ENCODE data around the gene GCSAML.

- no peak for TF ChIP-seq BHLHE40 (IDR thresholded peaks at IDR 0.05; ENCODE audit: borderline replicate concordance)
- no peak for TF ChIP-seq CTBP1 (IDR thresholded peaks at IDR 0.05; ENCODE audit: borderline replicate concordance)
- TF ChIP-seq TARDBP (IDR thresholded peaks at IDR 0.05): no peak
- no peak for TF ChIP-seq ZNF384 (IDR thresholded peaks at IDR 0.05)
- TF ChIP-seq FOXK2 (IDR thresholded peaks at IDR 0.05): no peak
- no peak for TF ChIP-seq FOXM1 (IDR thresholded peaks at IDR 0.05; ENCODE audit: borderline replicate concordance)
- no peak for TF ChIP-seq NFRKB (IDR thresholded peaks at IDR 0.05)
- no peak for TF ChIP-seq L3MBTL2 (conservative IDR thresholded peaks at IDR 0.05)
- no peak for TF ChIP-seq ARNT (IDR thresholded peaks at IDR 0.05)
Measured at GRCh38 chr1:247540581-247540980, 8.4 kb upstream of the GCSAML start.

Measured in HEK293T (cell line).